ENCODE results near the gene LRRC27. TPM values are rescaled to one million over a fixed set of nuclear protein-coding genes. Genes with fewer than 3 reads are reported as not detected.
"Not testable (repeated sequence)": the region's sequence is repeated elsewhere in the genome, so short reads cannot be mapped to it uniquely, and the experiment has no call there.

Gene LRRC27
- polyA plus RNA-seq, 1 donor from 2014 or later = 14.5 TPM

DNA sequence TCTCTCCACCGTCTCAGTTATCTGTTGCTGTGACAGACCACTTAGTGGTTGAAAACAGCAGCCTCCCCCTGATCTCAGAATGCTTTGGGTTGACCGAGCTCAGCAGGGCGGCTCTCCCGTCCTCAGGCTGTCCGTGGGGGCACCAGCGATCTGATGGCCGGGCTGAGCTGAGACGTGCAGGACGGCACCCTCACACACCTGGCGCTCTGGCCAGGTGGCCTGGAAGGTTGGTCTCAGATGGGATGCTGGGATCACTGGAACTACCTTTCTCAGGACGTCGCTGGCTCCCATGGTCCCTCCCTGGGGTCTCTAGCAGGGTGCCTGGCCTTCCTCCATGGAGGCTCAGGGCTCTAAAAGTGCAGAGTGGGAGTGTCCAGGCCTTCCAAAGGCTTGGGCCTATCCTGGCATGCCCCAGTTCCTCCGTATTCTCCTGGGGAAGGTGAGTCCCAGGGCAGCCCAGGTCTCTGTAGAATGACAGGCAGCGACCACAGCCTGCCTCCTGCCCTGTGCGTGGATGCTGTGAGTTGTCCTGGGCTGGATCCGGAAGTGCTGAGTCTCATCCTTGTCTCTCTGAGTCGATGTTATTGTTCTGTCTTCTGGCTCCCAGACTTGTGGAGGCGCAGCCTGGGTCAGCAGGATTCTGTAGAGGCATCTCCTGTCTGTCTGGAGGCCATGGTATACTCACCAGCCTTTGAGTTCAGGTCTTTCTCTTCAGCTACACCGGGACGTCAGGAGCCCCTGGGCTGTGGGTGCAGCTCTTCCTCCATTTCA is 52.8 kb downstream of the LRRC27 start:
- Mint-ChIP-seq H3K36me3 (no peaks in the 10 kb centered on the region), H3K27ac (peak overlapping the region in 1 of 3 donors; percentile 7), H3K4me3 (peak overlapping the region in 1 of 4 donors; percentile 20), H3K4me1 (peaks cover 5 to 10% (median 6%) of the 10 kb centered on the region in 3 donors), H3K27me3 (no peaks in the 10 kb centered on the region), H3K9me3 (no peaks in the 10 kb centered on the region)

- H3K4me3 Mint-ChIP-seq = peak overlapping the region in 2 of 4 donors; percentile 6 to 20
- H3K9me3 Mint-ChIP-seq = no peaks in the 10 kb centered on the region
- peak overlapping the region in 1 of 3 donors; percentile 91 for H3K27ac Mint-ChIP-seq
- peaks cover 5 to 10% (median 6%) of the 10 kb centered on the region in 3 donors for H3K4me1 Mint-ChIP-seq
- H3K36me3 Mint-ChIP-seq = no peaks in the 10 kb centered on the region
- no peaks in the 10 kb centered on the region for H3K27me3 Mint-ChIP-seq
Observed at GRCh38 chr10:132385389-132385667, 53.3 kb downstream of the LRRC27 start.

- Mint-ChIP-seq H3K4me3 (peak overlapping the region in 2 of 4 donors; percentile 20 to 28), H3K9me3 (no peaks in the 10 kb centered on the region), H3K27ac (peak overlapping the region in 1 of 3 donors; percentile 91)
Observed at GRCh38 chr10:132385721-132386418, 53.9 kb downstream of the LRRC27 start.

GRCh38 chr10:132386419-132386831 is 54.4 kb downstream of the LRRC27 start:
- Mint-ChIP-seq H3K4me1 (peaks cover 5 to 10% (median 6%) of the 10 kb centered on the region in 3 donors), H3K4me3 (no peak overlapping the region), H3K9me3 (no peaks in the 10 kb centered on the region), H3K27ac (peak overlapping the region in 2 of 3 donors; percentile 82 to 91), H3K27me3 (no peaks in the 10 kb centered on the region), H3K36me3 (no peaks in the 10 kb centered on the region)

More at GRCh38 chr10:132385721-132386418, 53.9 kb downstream of the LRRC27 start:
- Mint-ChIP-seq H3K36me3 (no peaks in the 10 kb centered on the region), H3K27me3 (no peaks in the 10 kb centered on the region), H3K4me1 (peaks cover 5 to 10% (median 6%) of the 10 kb centered on the region in 3 donors)

GRCh38 chr10:132386896-132387295 is 54.9 kb downstream of the LRRC27 start:
- H3K4me3 Mint-ChIP-seq, H3K36me3 Mint-ChIP-seq, H3K27me3 Mint-ChIP-seq, H3K9me3 Mint-ChIP-seq: not testable (repeated sequence)
- peaks cover 5 to 10% (median 7%) of the 10 kb centered on the region in 3 donors for H3K4me1 Mint-ChIP-seq
- H3K27ac Mint-ChIP-seq = peak overlapping the region in 1 of 3 donors; percentile 82

DNA sequence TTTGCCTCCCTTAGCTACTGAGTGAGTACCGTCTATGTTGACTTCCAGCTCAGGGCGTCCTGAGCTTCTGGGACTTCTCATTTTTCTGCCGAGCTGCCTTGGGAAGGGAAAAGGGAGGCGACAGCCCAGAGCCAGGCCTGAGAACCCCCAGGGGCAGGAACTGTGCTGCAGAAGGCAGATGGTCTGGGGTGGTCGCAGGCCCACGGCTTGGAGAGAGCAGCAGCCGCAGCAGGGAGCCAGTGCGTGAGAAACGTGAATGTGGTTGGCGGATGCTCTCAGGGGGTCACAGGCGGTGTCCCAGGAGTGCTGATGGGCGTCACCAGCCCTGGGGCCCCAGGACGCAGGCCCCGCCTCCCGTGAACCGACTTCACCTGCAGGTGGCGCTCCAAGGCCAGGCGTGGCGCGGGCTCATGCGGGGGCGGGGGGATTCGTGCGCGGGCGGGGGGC is 55.8 kb downstream of the LRRC27 start:
- H3K9me3 Mint-ChIP-seq = peaks cover 0 to 5% (median 0%) of the 10 kb centered on the region in 3 donors
- peak overlapping the region; percentile 64 to 90 (median 82) for H3K4me3 Mint-ChIP-seq
- peak overlapping the region; percentile 83 to 99 (median 97) for H3K27ac Mint-ChIP-seq
- H3K27me3 Mint-ChIP-seq = no peaks in the 10 kb centered on the region
- no peaks in the 10 kb centered on the region for H3K36me3 Mint-ChIP-seq
- H3K4me1 Mint-ChIP-seq = peaks cover 8 to 10% (median 9%) of the 10 kb centered on the region in 3 donors

- peaks cover 0 to 5% (median 0%) of the 10 kb centered on the region in 3 donors for H3K9me3 Mint-ChIP-seq
- peaks cover 10 to 16% (median 15%) of the 10 kb centered on the region in 3 donors for H3K4me1 Mint-ChIP-seq
- no peak overlapping the region for H3K4me3 Mint-ChIP-seq
- no peaks in the 10 kb centered on the region for H3K27me3 Mint-ChIP-seq
- H3K27ac Mint-ChIP-seq = peak overlapping the region in 2 of 3 donors; percentile 50 to 72
- no peaks in the 10 kb centered on the region for H3K36me3 Mint-ChIP-seq
Observed at GRCh38 chr10:132388891-132389432, 57.0 kb downstream of the LRRC27 start.

DNA sequence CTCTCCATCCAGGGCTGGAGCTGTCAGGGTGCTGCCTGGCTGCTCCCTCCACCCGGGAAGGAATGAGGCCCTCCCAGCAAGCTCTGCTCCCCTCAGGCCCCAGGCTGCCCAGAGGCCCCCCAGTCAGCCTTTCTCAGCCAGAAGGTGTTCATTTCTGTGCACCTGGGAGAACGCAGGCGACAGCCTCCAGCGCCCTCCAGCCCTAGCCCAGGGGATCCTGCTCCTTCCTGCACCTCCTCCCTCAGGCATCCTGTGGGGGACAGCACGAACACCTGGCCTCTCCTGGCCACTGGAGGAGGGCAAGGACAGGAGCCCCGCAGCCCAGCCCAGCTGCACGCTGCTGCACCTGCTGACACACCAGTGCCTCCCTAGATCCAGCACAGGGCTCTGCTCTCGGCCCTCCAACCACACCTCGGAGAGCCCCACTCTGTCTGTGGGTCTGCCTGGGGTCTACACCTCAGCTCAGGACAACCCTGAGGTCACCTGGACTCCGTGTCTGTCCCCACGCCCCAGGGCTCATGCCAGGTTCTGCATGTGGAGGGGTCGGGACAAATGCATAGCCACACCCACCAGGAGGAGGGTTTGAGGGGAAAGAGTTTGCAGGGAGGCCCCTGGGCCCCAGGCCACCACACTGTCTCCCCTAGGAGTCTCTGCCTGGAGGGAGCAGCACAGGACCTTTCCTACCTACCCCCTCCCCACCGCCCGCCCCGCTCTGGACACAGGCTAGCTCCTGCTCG is 57.6 kb downstream of the LRRC27 start:
- H3K36me3 Mint-ChIP-seq = no peaks in the 10 kb centered on the region
- peaks cover 0 to 5% (median 0%) of the 10 kb centered on the region in 3 donors for H3K9me3 Mint-ChIP-seq
- peaks cover 10 to 18% (median 16%) of the 10 kb centered on the region in 3 donors for H3K4me1 Mint-ChIP-seq
- H3K27ac Mint-ChIP-seq = peak overlapping the region in 2 of 3 donors; percentile 50 to 72
- no peaks in the 10 kb centered on the region for H3K27me3 Mint-ChIP-seq
- peak overlapping the region in 1 of 4 donors; percentile 67 for H3K4me3 Mint-ChIP-seq

- peak overlapping the region in 1 of 4 donors; percentile 67 for H3K4me3 Mint-ChIP-seq
- peak overlapping the region; percentile 16 to 72 (median 50) for H3K27ac Mint-ChIP-seq
- no peaks in the 10 kb centered on the region for H3K27me3 Mint-ChIP-seq
- H3K4me1 Mint-ChIP-seq = peaks cover 7 to 20% (median 15%) of the 10 kb centered on the region in 3 donors
- H3K36me3 Mint-ChIP-seq = no peaks in the 10 kb centered on the region
- H3K9me3 Mint-ChIP-seq = peaks cover 0 to 5% (median 0%) of the 10 kb centered on the region in 3 donors
Observed at GRCh38 chr10:132390170-132390920, 58.4 kb downstream of the LRRC27 start.

- Mint-ChIP-seq H3K36me3 (no peaks in the 10 kb centered on the region), H3K4me1 (peaks cover 4 to 20% (median 13%) of the 10 kb centered on the region in 3 donors), H3K27ac (peak overlapping the region in 2 of 3 donors; percentile 14 to 85), H3K27me3 (no peaks in the 10 kb centered on the region), H3K9me3 (peaks cover 0 to 5% (median 0%) of the 10 kb centered on the region in 3 donors), H3K4me3 (peak overlapping the region in 1 of 4 donors; percentile 35)
Observed at GRCh38 chr10:132390921-132391675, 59.1 kb downstream of the LRRC27 start.

DNA sequence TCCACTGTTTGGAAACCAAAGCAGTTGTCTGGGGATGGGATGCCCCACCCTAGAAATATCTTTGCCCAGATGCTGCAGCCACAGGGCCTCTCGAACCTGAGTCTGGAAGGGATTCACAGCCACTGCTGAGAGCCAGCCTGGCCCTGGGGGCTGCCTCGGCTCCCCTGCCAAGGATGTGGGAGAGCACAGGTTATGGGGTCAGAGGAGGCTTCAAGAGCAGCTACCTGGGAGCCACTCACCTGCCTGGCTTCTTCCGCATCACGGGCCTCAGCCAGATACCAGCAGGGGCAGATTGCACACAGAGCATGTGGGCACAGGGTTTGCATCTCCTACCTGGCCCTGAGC is 59.7 kb downstream of the LRRC27 start:
- no peaks in the 10 kb centered on the region for H3K36me3 Mint-ChIP-seq
- H3K27ac Mint-ChIP-seq = peak overlapping the region in 1 of 3 donors; percentile 14
- peaks cover 4 to 20% (median 13%) of the 10 kb centered on the region in 3 donors for H3K4me1 Mint-ChIP-seq
- peaks cover 0 to 5% (median 0%) of the 10 kb centered on the region in 3 donors for H3K9me3 Mint-ChIP-seq
- H3K4me3 Mint-ChIP-seq = peak overlapping the region in 1 of 4 donors; percentile 35
- no peaks in the 10 kb centered on the region for H3K27me3 Mint-ChIP-seq

- Mint-ChIP-seq H3K9me3 (peaks cover 0 to 5% (median 0%) of the 10 kb centered on the region in 3 donors), H3K27me3 (no peaks in the 10 kb centered on the region), H3K4me3 (peak overlapping the region in 1 of 4 donors; percentile 23), H3K4me1 (peaks cover 4 to 20% (median 13%) of the 10 kb centered on the region in 3 donors), H3K27ac (peak overlapping the region in 2 of 3 donors; percentile 71 to 84), H3K36me3 (no peaks in the 10 kb centered on the region)
Observed at GRCh38 chr10:132392184-132392800, 60.3 kb downstream of the LRRC27 start.

All from IgD-negative memory B cell (primary cell).